Stomach (tissue), 4 donors: ENCODE results near the gene USP36.

Source experiments
- EP300 ChIP-seq: sonication (generic); formaldehyde crosslinking; IDR thresholded peaks from one replicate; pipeline ENCODE4 v1.6.1; 2017; ENCODE audit warnings: antibody characterized with exemption
- POLR2A ChIP-seq, 4 donors: fragments of 450-650 bp; IDR thresholded peaks; one replicate each; pipeline ENCODE4 v1.6.1; 2016; ENCODE audit warnings: antibody characterized with exemption in 4 of 4, control low read depth in 2 of 4, mild to moderate bottlenecking in 1 of 4, moderate library complexity in 1 of 4
- POLR2AphosphoS5 ChIP-seq, 3 donors: sonication (generic); formaldehyde crosslinking; IDR thresholded peaks; one replicate each; pipeline ENCODE4 v1.6.1; 2016; ENCODE audit warnings: antibody characterized with exemption in 3 of 3
- TF ChIP-seq, protein P1 (sequence below), 7 experiments: fragments of 450-650 bp in 4 of 7; fragments of 200-600 bp in 3 of 7; sonication (generic) in 3 of 7; IDR thresholded peaks; one replicate each; pipeline ENCODE4 v1.5.1; 2016 to 2019; ENCODE audit warnings: antibody characterized with exemption in 7 of 7, control low read depth in 2 of 7, mild to moderate bottlenecking in 1 of 7

DNA sequence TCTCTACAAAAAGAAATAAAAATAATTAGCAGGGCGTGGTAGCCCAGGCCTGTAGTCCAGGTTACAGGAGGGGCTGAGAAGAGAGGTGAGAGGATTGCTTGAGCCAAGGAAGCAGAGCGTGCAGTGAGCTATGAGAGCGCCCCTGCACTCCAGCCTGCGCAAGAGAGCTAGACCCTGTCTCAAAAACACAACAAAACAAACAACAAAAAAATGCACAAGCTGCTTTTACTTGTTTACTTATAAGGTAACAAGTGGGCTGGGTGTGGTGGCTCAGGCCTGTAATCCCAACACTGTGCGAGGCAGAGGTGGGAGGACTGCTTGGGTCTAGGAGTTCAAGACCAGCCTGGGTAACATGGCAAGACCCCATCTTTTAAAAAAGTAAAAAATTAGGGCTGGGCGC lies 60.3 kb downstream of the USP36 start:
- no peak for TF ChIP-seq POLR2AphosphoS5 (IDR thresholded peaks at IDR 0.05)
- TF ChIP-seq, protein P1, sequence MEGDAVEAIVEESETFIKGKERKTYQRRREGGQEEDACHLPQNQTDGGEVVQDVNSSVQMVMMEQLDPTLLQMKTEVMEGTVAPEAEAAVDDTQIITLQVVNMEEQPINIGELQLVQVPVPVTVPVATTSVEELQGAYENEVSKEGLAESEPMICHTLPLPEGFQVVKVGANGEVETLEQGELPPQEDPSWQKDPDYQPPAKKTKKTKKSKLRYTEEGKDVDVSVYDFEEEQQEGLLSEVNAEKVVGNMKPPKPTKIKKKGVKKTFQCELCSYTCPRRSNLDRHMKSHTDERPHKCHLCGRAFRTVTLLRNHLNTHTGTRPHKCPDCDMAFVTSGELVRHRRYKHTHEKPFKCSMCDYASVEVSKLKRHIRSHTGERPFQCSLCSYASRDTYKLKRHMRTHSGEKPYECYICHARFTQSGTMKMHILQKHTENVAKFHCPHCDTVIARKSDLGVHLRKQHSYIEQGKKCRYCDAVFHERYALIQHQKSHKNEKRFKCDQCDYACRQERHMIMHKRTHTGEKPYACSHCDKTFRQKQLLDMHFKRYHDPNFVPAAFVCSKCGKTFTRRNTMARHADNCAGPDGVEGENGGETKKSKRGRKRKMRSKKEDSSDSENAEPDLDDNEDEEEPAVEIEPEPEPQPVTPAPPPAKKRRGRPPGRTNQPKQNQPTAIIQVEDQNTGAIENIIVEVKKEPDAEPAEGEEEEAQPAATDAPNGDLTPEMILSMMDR (IDR thresholded peaks at IDR 0.05), result no peak
- no peak for TF ChIP-seq EP300
- no peak for TF ChIP-seq POLR2A (IDR thresholded peaks at IDR 0.05)
